Activated gamma-delta T cell treated with anti-CD3 and anti-CD28 coated beads, Interleukin-2, amount 50 U/mL, for 16 hours (primary cell): ENCODE data around the gene UBAC1.
"Not testable (repeated sequence)": the region's sequence is repeated elsewhere in the genome, so short reads cannot be mapped to it uniquely, and the experiment has no call there.

Experiments
- DNase-seq: peaks from one replicate; pipeline ENCODE4 v3.0.0-alpha.2; 2020; ENCODE audit warnings: low read depth

Gene UBAC1

DNA sequence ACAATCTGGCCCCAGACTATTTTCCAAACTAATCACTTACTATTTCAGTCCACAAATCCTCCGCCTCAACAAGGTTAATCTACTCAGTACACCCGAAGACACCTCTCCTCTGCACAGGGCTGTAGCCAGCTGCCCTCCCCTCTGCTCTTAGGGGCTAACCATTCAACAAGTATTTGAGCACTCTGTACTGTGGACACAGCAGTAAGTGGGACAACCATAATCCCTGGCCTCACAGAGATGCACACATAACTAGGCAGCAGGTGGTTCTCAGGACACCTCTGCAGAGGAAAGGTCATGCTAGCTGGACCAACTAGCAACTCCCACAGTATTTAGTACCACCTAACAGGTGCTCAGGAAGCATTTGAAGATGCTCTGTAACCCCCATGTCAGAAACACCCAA is 59.3 kb downstream of the UBAC1 start:
- no peak for DNase-seq

DNA sequence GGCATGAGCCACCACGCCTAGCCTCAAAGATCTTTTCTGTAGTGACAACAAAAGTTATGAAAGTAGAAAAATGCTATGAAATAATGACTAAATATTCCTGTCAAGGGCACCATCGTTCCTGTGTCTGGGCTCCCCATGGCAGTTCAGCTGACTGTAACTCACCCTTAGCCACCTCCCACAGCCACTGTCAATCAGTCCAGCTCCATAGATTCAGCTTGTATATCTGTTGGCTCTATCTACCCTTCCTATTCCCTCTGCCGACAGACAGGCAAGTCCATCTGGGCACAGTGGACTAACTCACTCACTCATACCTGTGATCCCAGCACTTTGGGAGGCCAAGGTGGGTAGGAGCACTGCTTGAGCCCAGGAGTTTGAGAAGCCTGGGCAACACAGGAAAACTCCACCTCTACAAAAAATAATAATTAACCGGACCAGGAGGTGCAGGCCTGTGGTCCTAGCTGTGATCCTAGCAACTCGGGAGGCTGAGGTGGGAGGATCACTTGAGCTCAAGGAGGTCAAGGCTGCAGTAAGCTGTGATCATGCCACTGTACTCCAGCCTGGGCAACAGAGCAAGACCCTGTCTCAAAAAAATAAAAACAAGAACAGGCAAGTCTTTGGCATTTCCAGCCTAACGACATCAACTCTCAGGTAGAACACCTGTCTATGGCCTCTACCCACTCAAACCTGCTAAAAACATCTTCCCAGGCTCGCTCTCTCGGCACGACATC is 60.0 kb downstream of the UBAC1 start:
- no peak for DNase-seq

DNA sequence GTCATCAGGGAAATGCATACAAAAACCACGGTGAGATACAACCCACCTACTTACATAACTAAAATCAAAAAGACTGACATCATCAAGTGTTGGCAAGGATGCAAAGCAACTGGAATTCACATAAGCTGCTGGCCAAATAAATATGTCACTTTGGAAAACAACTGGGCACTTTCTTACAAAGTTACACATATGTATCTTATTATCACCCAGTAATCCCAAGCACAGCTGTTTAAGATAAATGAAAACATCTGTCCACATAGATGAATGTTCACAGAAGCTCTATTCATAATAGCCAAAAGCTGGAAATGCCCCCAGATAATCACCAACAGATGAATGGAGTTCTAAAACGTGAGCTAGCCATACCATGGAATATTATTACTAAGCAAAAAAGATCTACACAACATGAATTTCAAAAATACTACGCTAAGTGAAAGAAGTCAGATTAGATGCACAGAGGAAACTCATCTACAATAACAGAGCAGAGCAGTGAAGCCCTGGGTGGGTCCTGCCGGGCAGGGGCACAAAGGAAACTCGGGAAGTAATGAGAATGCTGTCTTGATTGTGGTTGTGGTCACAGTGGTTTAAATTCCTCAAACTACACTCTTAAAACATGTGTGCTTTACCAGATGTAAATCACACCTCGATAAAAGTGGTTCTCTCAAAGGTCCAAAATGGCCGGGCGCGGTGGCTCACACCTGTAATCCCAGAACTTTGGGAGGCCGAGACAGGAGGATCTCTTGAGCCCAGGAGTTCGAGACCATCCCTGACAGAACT is 62.4 kb downstream of the UBAC1 start:
- DNase-seq: no peak

DNA sequence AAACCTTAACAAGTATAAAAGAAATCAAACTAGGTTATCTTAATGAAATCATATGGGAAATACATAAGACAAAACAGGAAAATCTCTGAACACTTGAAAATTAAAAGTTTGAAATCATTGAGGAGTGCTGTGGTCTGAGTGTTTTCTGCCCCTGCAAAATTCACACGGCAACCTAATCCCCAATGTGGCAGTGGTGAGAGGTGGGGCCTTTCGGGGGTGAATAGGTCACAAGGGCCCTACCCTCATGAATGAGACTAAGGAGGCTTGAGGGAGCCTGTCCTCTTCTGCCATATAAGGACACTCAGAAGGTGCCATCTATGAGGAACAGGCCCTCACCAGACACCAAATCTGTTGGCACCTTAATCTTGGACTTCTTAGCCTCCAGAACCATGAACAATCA is 64.5 kb downstream of the UBAC1 start:
- no peak for DNase-seq

DNA sequence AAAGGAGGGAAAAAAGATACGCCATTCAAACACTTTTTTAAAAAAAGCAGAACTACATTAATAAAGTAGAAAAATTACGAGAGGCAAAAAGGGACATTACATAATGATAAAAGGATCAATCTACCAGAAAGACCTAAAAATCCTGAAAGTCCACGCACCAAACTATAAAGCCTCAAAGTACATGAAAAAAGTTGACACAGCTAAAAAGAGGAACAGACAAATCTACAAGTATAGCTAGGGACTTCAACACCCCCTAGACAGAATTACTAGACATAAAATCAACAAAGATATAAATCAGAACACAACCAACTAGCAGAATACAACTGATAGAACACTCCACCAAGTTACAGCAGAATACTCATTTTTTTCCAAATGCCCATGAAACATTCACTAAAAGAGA is 65.0 kb downstream of the UBAC1 start:
- DNase-seq: no peak

DNA sequence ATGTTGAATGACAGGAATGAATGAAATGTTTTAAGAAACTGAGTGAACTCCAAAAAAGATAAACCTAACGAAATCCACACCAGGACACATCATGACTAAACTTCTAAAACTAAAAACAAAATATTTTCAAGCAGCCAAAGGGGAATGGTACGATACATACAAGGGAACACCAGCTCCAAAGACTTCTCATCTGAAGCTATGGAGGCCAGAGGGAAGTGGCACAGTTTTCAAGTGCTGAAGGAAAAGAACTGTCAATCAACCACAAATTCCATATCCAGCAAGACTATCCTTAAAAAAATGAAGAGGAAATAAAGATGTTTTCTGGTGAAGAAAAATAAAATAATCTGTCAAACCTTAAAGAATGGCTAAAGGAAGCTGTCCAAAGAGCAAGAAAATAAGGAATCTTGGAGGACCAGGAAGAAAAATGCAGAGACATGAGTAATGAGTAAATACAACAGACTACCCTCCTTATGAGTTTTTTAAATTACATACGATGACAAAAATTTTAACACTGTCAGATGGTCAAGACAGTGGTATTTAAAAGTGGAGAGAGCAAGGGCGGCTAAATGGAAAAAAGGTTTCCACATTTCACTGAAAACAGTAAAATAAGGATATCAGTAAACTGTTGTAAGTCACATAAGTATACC is 65.8 kb downstream of the UBAC1 start:
- DNase-seq: no peak

DNA sequence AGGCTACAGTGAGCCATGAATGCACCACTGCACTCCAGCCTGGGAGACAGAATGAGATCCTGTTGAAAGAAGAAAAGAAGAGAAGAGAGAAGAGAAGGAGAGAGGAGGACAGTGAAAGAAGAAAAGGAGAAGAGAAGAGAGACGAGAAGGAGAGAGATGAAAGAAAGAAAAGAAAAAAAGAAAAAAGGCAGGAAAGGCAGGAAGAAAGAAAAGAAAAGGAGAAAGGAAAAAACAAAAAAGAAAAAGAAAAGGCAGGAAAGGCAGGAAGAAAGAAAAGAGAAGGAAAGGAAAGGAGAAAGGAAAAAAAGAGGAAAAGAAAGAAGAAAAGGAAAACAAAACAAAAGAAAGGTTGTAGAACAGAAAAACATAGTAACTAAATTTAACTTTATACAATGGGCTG is 68.1 kb downstream of the UBAC1 start:
- DNase-seq: no peak

DNA sequence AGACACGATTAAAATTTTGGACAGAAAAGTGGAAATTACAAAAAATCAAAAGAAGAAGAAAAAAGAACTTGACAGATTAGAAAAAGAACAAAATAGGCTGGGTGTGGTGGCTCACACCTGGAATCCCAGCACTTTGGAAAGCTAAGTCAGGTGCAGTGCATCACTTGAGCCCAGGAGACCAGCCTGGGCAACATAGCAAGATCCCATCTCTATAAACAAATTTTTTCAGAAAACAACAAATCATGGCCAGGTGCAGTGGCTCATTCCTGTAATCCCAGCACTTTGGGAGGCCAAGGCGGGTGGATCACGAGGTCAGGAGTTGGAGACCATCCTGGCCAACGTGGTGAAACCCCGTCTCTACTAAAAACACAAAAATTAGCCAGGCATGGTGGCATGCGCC is 68.8 kb downstream of the UBAC1 start:
- not testable (repeated sequence) for DNase-seq

DNA sequence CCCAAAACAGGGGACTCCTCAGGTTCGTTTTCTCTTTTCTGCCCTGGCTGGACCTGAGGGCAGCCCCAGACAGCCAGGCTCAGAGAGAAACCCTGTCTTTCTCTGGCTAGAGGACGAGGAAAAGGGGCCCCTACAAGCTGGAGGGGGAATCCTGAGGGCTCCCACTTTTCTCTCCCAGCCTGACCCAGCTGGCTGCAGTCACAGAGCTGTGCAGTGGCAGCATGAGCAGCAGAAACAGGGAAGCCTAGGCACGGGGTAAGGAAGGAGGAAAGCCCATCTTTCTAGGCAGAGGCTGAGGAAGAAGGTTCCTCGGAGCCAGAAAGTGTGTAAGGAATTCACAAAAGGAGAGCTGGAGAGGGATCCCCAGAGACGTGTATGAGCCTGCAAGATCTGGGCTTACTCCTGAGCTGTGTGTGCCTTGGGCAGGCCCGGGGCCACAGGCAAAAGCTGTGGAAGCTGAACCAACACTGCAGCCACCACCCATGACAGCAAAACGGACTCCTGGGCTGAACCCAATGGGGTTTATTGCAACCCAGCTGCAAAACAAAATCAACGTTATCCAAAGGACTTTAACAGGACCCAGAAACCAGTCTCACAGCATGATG is 70.0 kb downstream of the UBAC1 start:
- no peak for DNase-seq

DNA sequence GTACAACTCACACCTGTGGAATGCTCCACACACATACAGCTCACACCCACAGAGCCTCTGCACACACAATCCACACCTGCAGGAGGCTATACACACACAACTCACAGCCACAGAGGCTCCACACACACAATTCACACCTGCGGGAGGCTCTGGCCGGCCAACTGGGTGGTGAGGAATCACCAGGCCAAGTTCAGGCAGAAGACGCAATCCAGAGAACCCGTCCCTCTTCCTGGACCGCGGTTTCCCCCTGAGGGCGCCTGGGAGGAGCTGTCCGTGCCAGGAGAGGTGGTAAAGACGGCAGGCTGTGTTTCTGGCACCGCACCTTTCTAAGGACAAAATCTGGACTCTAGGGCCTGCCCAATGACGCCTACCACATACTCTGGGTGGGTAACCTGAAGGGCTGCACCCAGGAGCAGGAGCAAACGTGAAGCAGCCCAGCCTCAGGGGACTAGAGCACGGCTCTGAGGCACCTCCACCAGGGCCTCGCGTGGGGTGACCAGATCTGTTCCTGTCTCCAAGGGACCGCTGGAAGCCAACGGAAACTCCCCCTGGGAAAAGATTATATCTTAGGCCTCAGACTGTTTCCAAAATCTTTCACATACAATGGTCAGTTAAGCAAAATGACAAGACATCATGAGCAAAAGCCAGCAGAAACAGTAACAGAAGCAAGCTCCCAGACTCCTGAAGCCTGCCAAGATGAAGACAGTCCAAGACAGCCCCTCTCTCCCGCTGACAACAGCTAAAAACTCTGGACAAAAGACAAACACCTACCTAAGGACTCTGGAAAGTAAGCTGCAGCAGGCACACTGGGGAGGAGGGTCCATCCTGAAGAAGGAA is 70.8 kb downstream of the UBAC1 start:
- no peak for DNase-seq

DNA sequence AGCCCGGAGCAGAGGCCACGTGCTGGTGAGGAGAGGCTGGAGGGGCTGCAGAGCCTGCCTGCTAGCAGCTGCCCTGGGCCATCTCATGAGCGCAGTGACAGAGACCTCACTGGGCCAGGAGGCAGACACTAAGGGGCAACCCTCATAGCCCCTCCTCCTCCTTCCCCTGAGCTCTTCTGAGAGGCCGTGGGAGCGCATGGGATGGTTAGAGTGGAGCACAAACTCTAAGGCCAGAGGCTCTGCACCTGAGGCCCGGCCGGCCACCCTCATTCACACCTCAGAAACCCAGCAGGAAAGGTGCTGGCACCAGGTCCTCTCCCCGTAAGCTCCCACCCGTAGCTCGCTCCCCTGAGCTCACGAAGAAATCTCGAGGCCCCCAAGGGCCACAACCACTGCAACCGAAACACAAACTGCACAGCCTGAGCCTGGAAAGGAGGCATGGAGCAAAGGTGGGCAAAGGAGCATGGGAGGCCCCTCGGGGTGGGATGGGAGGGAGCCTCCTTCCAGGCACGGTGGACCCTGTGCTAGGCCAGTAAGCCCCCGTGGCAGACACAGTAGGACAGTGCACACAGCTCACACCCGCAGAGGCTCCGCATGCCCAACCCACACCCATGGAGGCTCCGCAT is 71.5 kb downstream of the UBAC1 start:
- no peak for DNase-seq

DNA sequence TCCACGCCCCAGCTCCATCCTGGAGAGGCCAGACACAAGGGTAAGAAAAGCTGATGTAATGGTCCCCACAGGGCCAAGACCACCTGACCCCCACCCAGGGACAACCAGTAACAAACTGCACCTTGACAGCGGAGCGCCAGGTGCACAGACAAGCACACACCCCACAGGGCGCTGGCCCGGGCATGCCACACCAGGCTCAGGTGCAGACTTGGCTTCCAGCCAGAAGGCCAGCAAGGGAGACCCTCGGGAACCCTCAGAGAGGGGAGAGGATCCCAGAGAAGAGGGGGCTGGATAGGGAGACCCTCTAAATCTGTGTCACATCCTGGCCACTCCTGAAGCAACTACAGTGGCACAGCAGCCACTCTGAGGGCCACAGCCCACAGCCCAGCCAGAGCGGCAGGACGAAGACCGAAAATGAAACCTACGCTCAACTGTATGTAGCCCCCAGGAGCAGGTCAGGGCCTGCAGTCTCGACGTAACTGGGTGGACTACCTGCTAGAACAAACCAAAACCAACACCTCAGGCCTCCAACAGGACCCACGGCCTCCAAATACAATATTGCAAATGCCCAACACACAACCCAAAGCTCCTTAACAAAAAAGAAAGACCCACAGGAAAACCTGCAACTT is 72.3 kb downstream of the UBAC1 start:
- DNase-seq: no peak

DNA sequence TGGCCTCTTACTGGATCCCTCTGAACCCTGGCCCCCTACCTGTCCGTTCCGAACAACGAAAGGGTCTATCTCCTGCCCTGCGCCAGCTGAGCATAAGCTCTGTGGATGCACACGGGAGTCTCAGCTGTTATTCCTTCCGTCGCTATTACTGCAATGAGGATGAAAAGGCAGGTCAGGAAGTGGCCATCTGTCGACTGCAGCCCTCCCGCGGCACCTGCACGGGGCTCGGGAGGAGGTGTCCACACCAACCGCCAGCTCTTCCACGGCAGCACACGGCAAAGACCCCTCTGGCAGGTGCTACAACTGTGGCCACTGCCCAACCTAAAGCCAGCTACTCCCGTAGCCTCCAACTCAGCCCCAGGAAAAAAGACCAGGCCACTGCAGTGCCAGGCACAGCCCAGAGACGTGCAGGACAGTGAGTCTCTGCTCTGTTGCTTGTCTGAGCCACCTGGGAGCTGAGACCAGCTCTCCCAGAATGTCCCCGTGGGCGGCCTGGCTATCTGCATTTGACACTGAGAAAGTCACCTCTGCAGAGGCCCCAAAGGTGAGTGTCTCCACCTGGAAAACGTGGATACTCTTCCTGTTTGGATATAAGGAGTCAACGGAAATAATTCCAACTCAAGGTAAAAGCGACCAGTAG is 72.9 kb downstream of the UBAC1 start:
- DNase-seq: no peak

DNA sequence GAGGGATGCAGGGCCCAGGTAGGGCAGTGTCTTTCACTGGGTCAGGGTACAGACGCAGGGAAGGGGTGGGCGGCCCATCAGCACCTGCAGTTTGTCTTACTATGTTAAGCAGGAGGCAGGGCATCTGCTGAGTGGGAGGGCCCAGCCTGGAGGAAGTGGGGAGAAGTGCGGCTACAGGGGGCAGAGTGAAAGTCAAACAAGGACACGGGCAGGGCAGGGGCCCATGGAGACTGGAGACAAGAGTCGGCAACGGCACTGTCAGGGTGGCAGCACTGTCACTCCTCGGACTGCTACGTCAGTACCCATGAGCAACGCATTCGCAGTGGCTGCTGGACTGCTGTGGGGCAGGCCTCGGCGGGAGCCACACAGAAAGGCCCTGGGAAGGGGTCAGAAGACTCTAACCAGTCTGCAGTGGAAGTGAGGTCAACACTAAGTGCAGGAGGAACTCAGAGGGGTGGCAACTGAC is 73.6 kb downstream of the UBAC1 start:
- DNase-seq: peak; percentile 38

DNA sequence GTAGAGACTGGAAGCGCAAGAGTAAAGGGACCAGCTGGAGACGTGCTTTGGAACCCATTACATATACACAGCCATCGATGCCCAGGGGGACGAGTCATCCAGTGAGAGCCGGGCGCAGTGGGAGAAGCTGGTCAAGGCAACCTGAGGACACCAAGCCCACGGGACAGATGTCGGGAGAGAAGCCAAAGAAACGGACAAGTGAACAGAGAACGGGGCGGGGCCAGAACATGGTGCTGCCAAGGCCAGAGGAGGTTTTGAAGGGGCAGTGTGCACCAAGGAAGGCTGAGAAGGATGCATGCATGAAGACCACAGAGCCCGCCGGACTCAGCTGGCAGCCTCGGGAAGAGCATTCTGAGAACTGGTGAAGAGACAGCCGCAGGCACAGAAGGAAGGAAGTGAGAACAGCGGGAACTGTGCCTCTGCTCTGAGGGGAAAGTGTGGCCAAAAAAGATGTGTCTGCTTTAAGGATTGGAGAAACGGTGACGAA is 74.1 kb downstream of the UBAC1 start:
- no peak for DNase-seq

DNA sequence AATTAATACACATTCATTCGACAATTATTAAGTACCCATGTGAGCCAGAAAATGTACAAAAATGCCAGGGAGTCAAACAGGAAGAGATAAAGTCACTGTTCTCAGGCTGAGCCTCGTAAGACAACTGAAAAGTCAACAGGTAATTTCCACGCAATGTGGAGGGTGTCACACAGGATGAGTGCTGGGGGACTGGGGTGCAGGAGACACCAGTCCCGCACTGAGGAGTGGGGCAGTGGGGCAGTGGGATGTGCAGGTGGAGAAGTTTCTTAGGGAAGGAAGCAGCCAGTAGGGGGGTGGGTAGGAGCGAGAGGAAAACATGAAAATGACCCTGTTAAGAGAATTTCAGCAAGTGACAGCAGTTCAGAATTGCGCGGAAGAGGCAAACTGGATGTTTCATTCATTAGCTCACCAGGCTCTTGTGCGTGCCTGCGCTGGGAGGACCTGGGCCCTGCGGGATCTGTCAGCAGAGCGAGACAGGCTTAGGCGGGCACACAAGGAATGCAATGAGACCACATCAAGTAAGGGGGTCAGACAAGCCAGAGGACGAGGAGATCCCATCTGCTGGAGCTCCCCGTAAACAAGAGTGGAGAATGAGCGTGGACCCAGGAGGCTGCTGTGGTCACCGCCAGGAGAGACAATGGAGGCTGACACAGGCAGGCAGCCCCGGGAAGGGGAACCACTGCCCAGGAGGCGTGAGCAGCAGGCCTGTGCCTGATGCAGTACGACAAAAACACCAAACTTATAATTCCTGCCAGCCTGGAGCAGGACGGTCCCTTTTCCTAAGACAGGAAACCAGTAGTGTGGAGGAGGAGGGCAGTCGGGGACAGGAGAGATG is 74.8 kb downstream of the UBAC1 start:
- no peak for DNase-seq

DNA sequence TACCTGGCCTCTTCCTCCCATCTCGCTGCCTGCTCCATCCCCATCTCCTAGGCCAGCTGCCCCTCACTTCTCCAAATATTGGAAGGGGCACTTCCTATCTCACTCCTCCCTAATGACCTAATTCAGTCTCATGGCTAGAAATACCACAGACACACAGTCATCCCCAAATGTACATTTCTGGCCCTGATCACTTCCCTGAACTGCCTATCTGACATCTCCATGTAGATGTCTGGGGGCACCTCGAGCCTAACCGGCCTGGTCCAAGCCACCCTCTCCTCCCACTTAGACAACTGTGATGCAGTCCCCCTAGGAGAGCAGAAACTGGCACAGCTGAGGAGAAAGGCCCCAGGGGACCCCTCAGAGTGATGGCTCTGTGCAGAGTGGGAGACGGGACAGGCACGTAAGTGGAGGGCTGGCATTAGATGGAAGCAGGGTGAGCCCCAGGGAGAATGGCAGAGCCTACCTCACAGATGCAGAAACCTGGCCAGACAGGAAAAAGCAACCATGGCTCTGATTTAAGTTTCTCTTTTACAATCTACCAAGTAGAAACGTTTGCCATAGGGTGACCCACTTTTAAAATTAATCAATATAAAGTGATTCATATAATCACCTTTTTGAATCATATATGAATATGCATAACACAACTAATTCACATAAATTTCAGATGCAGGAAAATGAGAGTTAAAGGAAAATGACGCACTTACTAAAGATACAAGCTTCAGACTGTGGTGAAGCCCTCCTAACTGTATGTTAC is 75.9 kb downstream of the UBAC1 start:
- DNase-seq: no peak

DNA sequence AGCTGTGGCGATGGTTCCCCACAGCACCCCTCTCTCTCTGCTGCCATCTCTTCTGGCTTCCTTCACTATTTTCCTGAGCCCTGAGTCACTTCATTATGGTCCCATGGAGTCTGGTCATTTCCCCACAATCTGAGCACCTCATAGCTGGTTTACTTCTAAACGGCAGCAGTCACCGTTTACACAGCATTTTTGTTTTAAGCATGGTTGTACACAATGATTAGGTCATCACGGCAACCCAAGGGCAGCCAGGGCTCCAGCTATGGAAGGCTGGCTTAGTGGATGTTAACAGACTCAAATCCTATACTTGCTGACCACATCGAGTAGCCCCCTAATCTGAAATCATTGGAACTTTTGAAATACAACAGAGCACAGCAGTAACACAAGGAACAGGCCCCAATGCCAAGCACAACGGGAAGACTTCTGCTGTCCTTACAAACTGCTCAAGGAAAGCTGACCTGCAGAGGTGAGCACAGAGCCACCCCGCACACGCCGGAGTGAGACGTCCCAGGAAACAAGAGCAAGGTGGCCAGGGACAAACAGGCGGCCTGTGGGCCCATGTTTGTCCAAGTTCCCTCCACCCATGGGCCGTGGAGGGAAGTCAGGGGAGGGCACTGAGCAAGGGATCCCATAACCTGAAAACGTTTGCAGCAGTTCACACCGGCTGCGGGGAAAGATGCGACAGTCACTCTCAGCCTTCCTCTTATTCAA is 76.7 kb downstream of the UBAC1 start:
- no peak for DNase-seq
